HFF-Myc (cell line): ENCODE measurements around the gene LBR.
"Not testable (repeated sequence)": the region's sequence is repeated elsewhere in the genome, so short reads cannot be mapped to it uniquely, and the experiment has no call there.

Experiments
- DNase-seq: peaks from one replicate; pipeline ENCODE4 v3.0.0-alpha.2; 2011; ENCODE audit warnings: low read depth; ENCODE audit errors: extremely low read depth
- H3K4me3 ChIP-seq: replicated peaks from 2 replicates; pipeline ENCODE4 v1.5.1; 2011; ENCODE audit warnings: low read depth, mild to moderate bottlenecking, control low read depth, low read length
- CTCF ChIP-seq: IDR thresholded peaks from 2 replicates; pipeline ENCODE4 v1.5.1; 2012; ENCODE audit warnings: mild to moderate bottlenecking, low read depth, low read length, control low read depth; ENCODE audit errors: missing control alignments

The LBR gene

GRCh38 chr1:225407755-225408154 is 20.1 kb downstream of the LBR start:
- TF ChIP-seq CTCF = no peak
- H3K4me3 ChIP-seq = no peak overlapping the region
- no peak for DNase-seq

GRCh38 chr1:225406976-225407725 is 20.7 kb downstream of the LBR start:
- no peak for TF ChIP-seq CTCF
- no peak overlapping the region for H3K4me3 ChIP-seq
- no peak for DNase-seq

- no peak for TF ChIP-seq CTCF
- DNase-seq = no peak
- no peak overlapping the region for H3K4me3 ChIP-seq
Measured at GRCh38 chr1:225400968-225401367, 26.9 kb downstream of the LBR start.

GRCh38 chr1:225396357-225396756 is 31.5 kb downstream of the LBR start:
- no peak for TF ChIP-seq CTCF
- no peak overlapping the region for H3K4me3 ChIP-seq
- DNase-seq = no peak

- no peak for TF ChIP-seq CTCF
- no peak overlapping the region for H3K4me3 ChIP-seq
- DNase-seq = no peak
Measured at GRCh38 chr1:225389843-225390242, 38.0 kb downstream of the LBR start.

- DNase-seq = no peak
- no peak for TF ChIP-seq CTCF
- no peak overlapping the region for H3K4me3 ChIP-seq
Measured at GRCh38 chr1:225388372-225388771, 39.5 kb downstream of the LBR start.

GRCh38 chr1:225386860-225387259 is 41.0 kb downstream of the LBR start:
- DNase-seq, H3K4me3 ChIP-seq: not testable (repeated sequence)
